ENCODE data around the gene PTEN.

Gene PTEN

DNA sequence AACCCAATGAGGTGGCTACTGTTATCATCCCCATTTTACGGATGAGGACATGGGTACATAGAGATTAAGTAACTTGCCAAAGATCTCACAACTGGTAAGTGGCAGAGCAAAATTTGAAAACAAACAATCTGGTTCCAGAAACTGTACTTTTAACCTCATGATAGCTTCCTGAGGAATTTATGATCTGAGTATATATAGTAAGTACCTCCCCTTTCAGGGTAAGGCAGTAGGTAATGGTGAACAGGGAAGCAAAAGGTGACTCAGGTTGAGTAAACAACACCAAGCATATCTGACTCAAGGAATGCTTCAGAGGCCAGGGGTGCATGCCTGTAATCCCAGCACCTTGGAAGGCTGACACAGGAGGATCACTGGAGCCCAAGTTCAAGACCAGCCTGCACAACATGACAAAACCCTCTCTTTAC lies 21.2 kb upstream of the PTEN start:
- no peak overlapping the region for H2AFZ ChIP-seq (ENCODE audit: low read length)
- no peak for DNase-seq
- no peak overlapping the region for H3K4me2 ChIP-seq (ENCODE audit: low read depth, low read length)

GRCh38 chr10:87842776-87843497 lies 20.5 kb upstream of the PTEN start:
- Histone ChIP-seq H3K9me2 (replicated peaks; ENCODE audit: insufficient read depth, low read length) (no peaks in the 10 kb centered on the region), H2AFZ (ENCODE audit: low read length) (no peak overlapping the region), H3K27me3 (replicated peaks; ENCODE audit: insufficient read depth, low read length) (no peaks in the 10 kb centered on the region), H3K4me3 (ENCODE audit: low read length) (no peak overlapping the region), H3K27ac (ENCODE audit: low read length) (no peak overlapping the region), H3K36me3 (replicated peaks; ENCODE audit: insufficient read depth, low read length) (no peaks in the 10 kb centered on the region), H3K9me3 (replicated peaks; ENCODE audit: insufficient read depth, low read length) (no peaks in the 10 kb centered on the region), H3K4me1 (ENCODE audit: low read length) (peaks cover 4% of the 10 kb centered on the region), H4K20me1 (ENCODE audit: insufficient read depth, low read length) (no peaks in the 10 kb centered on the region), H3K79me2 (ENCODE audit: low read length) (no peaks in the 10 kb centered on the region), H3F3A (ENCODE audit: insufficient read depth, low read length) (no peaks in the 10 kb centered on the region), H3K4me2 (ENCODE audit: low read depth, low read length) (no peak overlapping the region), H3K9ac (ENCODE audit: low read length) (no peak overlapping the region)
- TF ChIP-seq EZH2 (optimal IDR thresholded peaks at IDR 0.05; ENCODE audit: low read depth, low read length) (no peak), EZH2phosphoT487 (IDR thresholded peaks at IDR 0.05; ENCODE audit: low read length) (no peak)
- TF ChIP-seq, protein P1, sequence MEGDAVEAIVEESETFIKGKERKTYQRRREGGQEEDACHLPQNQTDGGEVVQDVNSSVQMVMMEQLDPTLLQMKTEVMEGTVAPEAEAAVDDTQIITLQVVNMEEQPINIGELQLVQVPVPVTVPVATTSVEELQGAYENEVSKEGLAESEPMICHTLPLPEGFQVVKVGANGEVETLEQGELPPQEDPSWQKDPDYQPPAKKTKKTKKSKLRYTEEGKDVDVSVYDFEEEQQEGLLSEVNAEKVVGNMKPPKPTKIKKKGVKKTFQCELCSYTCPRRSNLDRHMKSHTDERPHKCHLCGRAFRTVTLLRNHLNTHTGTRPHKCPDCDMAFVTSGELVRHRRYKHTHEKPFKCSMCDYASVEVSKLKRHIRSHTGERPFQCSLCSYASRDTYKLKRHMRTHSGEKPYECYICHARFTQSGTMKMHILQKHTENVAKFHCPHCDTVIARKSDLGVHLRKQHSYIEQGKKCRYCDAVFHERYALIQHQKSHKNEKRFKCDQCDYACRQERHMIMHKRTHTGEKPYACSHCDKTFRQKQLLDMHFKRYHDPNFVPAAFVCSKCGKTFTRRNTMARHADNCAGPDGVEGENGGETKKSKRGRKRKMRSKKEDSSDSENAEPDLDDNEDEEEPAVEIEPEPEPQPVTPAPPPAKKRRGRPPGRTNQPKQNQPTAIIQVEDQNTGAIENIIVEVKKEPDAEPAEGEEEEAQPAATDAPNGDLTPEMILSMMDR (IDR thresholded peaks at IDR 0.05; ENCODE audit: low read length), result no peak
- DNase-seq, result no peak

More for the DNA sequence above, 21.2 kb upstream of the PTEN start:
- TF ChIP-seq EZH2phosphoT487 (IDR thresholded peaks at IDR 0.05; ENCODE audit: low read length) (no peak), EZH2 (optimal IDR thresholded peaks at IDR 0.05; ENCODE audit: low read depth, low read length) (no peak)
- TF ChIP-seq, protein P1 (IDR thresholded peaks at IDR 0.05; ENCODE audit: low read length), result no peak
- H3K9ac ChIP-seq (ENCODE audit: low read length), result no peak overlapping the region
- H3K27ac ChIP-seq (ENCODE audit: low read length), result no peak overlapping the region
- no peaks in the 10 kb centered on the region for H3F3A ChIP-seq (ENCODE audit: insufficient read depth, low read length)
- H3K9me2 ChIP-seq (replicated peaks; ENCODE audit: insufficient read depth, low read length), result no peaks in the 10 kb centered on the region
- no peaks in the 10 kb centered on the region for H3K9me3 ChIP-seq (replicated peaks; ENCODE audit: insufficient read depth, low read length)
- no peak overlapping the region for H3K4me3 ChIP-seq (ENCODE audit: low read length)
- no peaks in the 10 kb centered on the region for H3K27me3 ChIP-seq (replicated peaks; ENCODE audit: insufficient read depth, low read length)
- H3K79me2 ChIP-seq (ENCODE audit: low read length), result no peaks in the 10 kb centered on the region
- H3K4me1 ChIP-seq (ENCODE audit: low read length), result peaks cover 11% of the 10 kb centered on the region
- no peaks in the 10 kb centered on the region for H4K20me1 ChIP-seq (ENCODE audit: insufficient read depth, low read length)
- no peaks in the 10 kb centered on the region for H3K36me3 ChIP-seq (replicated peaks; ENCODE audit: insufficient read depth, low read length)

GRCh38 chr10:87843714-87844113 lies 19.7 kb upstream of the PTEN start:
- Histone ChIP-seq H3K4me3 (ENCODE audit: low read length) (no peak overlapping the region), H3K27ac (ENCODE audit: low read length) (no peak overlapping the region), H4K20me1 (ENCODE audit: insufficient read depth, low read length) (no peaks in the 10 kb centered on the region), H3K79me2 (ENCODE audit: low read length) (no peaks in the 10 kb centered on the region), H3K9me3 (replicated peaks; ENCODE audit: insufficient read depth, low read length) (no peaks in the 10 kb centered on the region), H3F3A (ENCODE audit: insufficient read depth, low read length) (no peaks in the 10 kb centered on the region), H3K27me3 (replicated peaks; ENCODE audit: insufficient read depth, low read length) (no peaks in the 10 kb centered on the region), H3K4me2 (ENCODE audit: low read depth, low read length) (no peak overlapping the region), H3K9ac (ENCODE audit: low read length) (no peak overlapping the region), H3K9me2 (replicated peaks; ENCODE audit: insufficient read depth, low read length) (no peaks in the 10 kb centered on the region), H3K36me3 (replicated peaks; ENCODE audit: insufficient read depth, low read length) (no peaks in the 10 kb centered on the region), H2AFZ (ENCODE audit: low read length) (no peak overlapping the region), H3K4me1 (ENCODE audit: low read length) (peaks cover 4% of the 10 kb centered on the region)
- no peak for DNase-seq
- TF ChIP-seq, protein P1 (IDR thresholded peaks at IDR 0.05; ENCODE audit: low read length), result no peak
- TF ChIP-seq EZH2phosphoT487 (IDR thresholded peaks at IDR 0.05; ENCODE audit: low read length), result no peak
- TF ChIP-seq EZH2 (optimal IDR thresholded peaks at IDR 0.05; ENCODE audit: low read depth, low read length), result no peak
